H1 (cell line): ENCODE results near the gene TXNL4B.

Source experiments
- CREB1 ChIP-seq: IDR thresholded peaks from 2 replicates; pipeline ENCODE4 v1.6.1; 2012; ENCODE audit warnings: inconsistent platforms
- JUND ChIP-seq: IDR thresholded peaks from 2 replicates; pipeline ENCODE4 v1.6.1; 2011; ENCODE audit warnings: mild to moderate bottlenecking, improper control_type of control experiment, low read length

DNA sequence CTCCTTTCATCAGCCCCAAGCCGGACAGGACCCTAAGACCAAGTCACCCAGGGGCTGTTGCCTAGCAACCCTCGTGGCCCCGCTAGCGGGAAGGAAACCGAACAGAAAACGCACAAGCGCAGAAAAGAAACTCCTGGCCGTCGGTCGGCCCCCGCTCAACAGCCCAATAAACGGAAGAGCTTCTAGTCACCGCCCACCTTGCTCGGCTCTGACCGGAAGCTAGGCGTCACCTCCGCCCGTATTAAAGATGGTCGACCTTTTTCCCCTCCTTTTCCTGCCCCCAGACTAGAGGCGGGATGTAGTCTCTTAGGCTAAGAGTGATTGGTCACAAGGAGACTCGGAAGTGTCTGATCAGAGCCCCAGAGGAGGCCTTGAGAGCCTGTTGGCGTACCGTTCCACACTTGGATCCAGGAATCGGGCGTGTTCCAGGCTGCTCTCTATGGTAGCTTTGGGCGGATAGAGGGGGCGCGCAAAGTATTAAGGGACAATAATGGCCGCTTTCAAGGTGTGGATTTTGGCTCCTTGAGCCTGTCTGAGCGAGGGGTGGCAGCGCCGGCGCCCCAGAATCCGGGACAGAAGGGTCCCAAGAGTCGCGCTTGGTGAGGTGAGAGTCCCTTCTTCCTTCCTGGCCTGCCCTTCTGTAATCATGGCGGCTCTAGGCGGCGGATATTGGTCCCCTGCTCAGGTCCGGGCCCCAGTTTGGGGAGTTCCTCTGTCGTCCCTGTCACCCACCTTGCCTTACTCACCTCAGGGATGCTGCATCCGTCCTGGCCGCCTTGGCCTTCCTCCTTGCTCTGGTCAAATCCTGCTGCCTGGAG, at the start of gene TXNL4B, which contains the start of gene DHX38:
- peak; percentile 90 for TF ChIP-seq CREB1
- no peak for TF ChIP-seq JUND
